Measurements from ENCODE around the gene ZNF783. TPM values are rescaled to one million over a fixed set of nuclear protein-coding genes. Genes with fewer than 3 reads are reported as not detected.

ZNF783 gene
- polyA plus RNA-seq, 1 donor (not counting 4 experiments of a cell fraction or from before 2014, with no cell fraction given), result 4.2 TPM

- H3K9me3 ChIP-seq (ENCODE audit: control insufficient read depth, low read depth, low read length), result no peaks in the 10 kb centered on the region
- H3K27me3 ChIP-seq (ENCODE audit: control insufficient read depth, extremely low read depth, insufficient read depth, low read length), result no peaks in the 10 kb centered on the region
- H3K4me1 ChIP-seq (ENCODE audit: control insufficient read depth, extremely low read depth, insufficient read depth, low read length), result peaks cover 19% of the 10 kb centered on the region
- H3K9me1 ChIP-seq (ENCODE audit: control insufficient read depth, extremely low read depth, insufficient read depth, low read length), result no peaks in the 10 kb centered on the region
- peak overlapping the region; percentile 64 to 78 (median 64) for H3K4me3 ChIP-seq (ENCODE audit: control insufficient read depth in 2 of 3, extremely low read depth in 1 of 3, insufficient read depth in 2 of 3, low read depth in 1 of 3, low read length in 3 of 3)
- H3K36me3 ChIP-seq (ENCODE audit: control insufficient read depth in 2 of 2, extremely low read depth in 1 of 2, insufficient read depth in 2 of 2, low read length in 2 of 2), result peaks cover 2 to 11% of the 10 kb centered on the region in 2 experiments
- peak; percentile 56 for DNase-seq (ENCODE audit: low read depth, low spot score)
- peak overlapping the region; percentile 93 for H3K4me2 ChIP-seq (ENCODE audit: control insufficient read depth, extremely low read depth, insufficient read depth, low read depth, low read length)
- H3K9ac ChIP-seq (ENCODE audit: control insufficient read depth, extremely low read depth, insufficient read depth, low read length), result peak overlapping the region; percentile 65
- H2AFZ ChIP-seq (ENCODE audit: control insufficient read depth, low read length), result peak overlapping the region; percentile 66
- no peaks in the 10 kb centered on the region for H3K79me2 ChIP-seq (ENCODE audit: control insufficient read depth, insufficient read depth, low read length)
- peak; percentile 61 for FAIRE-seq
- TF ChIP-seq EZH2 (IDR thresholded peaks at IDR 0.05; ENCODE audit: low read length) (no peak), CTCF (optimal IDR thresholded peaks at IDR 0.05 in 1 of 3, IDR thresholded peaks at IDR 0.05 in 1 of 3, conservative IDR thresholded peaks at IDR 0.05 in 1 of 3; ENCODE audit: extremely low read depth in 1 of 3, insufficient read depth in 2 of 3, low read length in 3 of 3) (peak in 1 of 3 experiments; percentile 36)
- no peaks in the 10 kb centered on the region for H4K20me1 ChIP-seq (ENCODE audit: control insufficient read depth, extremely low read depth, insufficient read depth, low read length)
- H3K27ac ChIP-seq (ENCODE audit: control insufficient read depth, insufficient read depth, low read length), result no peak overlapping the region
- dilution Hi-C loops (cut with MboI; ENCODE audit: extremely low pct_ligation_motif_present, low sequenced_read_pairs), result no loop called here
These were observed 23.0 kb downstream of the ZNF783 start for GRCh38 chr7:149284850-149285585.

DNA sequence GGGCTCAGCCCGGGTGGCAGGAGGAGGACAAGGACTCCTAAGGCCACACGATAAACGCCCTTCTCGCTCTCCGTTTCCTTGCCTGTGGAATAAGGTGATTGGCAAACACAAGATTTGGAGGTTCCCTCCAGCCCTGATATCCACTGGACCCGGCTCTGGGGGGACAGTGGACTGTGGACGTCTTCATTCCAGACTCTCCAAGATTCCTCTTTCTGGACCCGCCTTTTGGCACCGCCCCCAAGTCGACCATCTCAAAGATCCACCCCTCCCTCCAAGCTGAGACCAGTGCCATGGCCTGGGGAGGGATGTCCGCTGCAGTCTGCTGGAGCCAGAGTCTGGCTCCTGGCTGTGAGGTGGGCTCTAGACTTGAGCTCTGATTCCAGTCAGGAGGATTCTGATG, 23.6 kb downstream of the ZNF783 start:
- peak overlapping the region; percentile 65 for H3K9ac ChIP-seq (ENCODE audit: control insufficient read depth, extremely low read depth, insufficient read depth, low read length)
- FAIRE-seq (no peak), DNase-seq (ENCODE audit: low read depth, low spot score) (no peak)
- TF ChIP-seq EZH2 (IDR thresholded peaks at IDR 0.05; ENCODE audit: low read length) (no peak), CTCF (optimal IDR thresholded peaks at IDR 0.05 in 1 of 3, IDR thresholded peaks at IDR 0.05 in 1 of 3, conservative IDR thresholded peaks at IDR 0.05 in 1 of 3; ENCODE audit: extremely low read depth in 1 of 3, insufficient read depth in 2 of 3, low read length in 3 of 3) (no peak)
- peaks cover 0 to 8% of the 10 kb centered on the region in 2 experiments for H3K36me3 ChIP-seq (ENCODE audit: control insufficient read depth in 2 of 2, extremely low read depth in 1 of 2, insufficient read depth in 2 of 2, low read length in 2 of 2)
- dilution Hi-C loops (cut with MboI; ENCODE audit: extremely low pct_ligation_motif_present, low sequenced_read_pairs), result no loop called here
- no peak overlapping the region for H3K27ac ChIP-seq (ENCODE audit: control insufficient read depth, insufficient read depth, low read length)
- peaks cover 19% of the 10 kb centered on the region for H3K4me1 ChIP-seq (ENCODE audit: control insufficient read depth, extremely low read depth, insufficient read depth, low read length)
- no peaks in the 10 kb centered on the region for H3K27me3 ChIP-seq (ENCODE audit: control insufficient read depth, extremely low read depth, insufficient read depth, low read length)
- H4K20me1 ChIP-seq (ENCODE audit: control insufficient read depth, extremely low read depth, insufficient read depth, low read length), result no peaks in the 10 kb centered on the region
- H3K4me2 ChIP-seq (ENCODE audit: control insufficient read depth, extremely low read depth, insufficient read depth, low read depth, low read length), result peak overlapping the region; percentile 93
- no peaks in the 10 kb centered on the region for H3K9me1 ChIP-seq (ENCODE audit: control insufficient read depth, extremely low read depth, insufficient read depth, low read length)
- H3K4me3 ChIP-seq (ENCODE audit: control insufficient read depth in 2 of 3, extremely low read depth in 1 of 3, insufficient read depth in 2 of 3, low read depth in 1 of 3, low read length in 3 of 3), result peak overlapping the region; percentile 64 to 78 (median 64)
- peak overlapping the region; percentile 66 for H2AFZ ChIP-seq (ENCODE audit: control insufficient read depth, low read length)
- H3K79me2 ChIP-seq (ENCODE audit: control insufficient read depth, insufficient read depth, low read length), result no peaks in the 10 kb centered on the region
- H3K9me3 ChIP-seq (ENCODE audit: control insufficient read depth, low read depth, low read length), result no peaks in the 10 kb centered on the region
